Measurements from ENCODE around the gene FAM83D.
"Not testable (repeated sequence)": the region's sequence is repeated elsewhere in the genome, so short reads cannot be mapped to it uniquely, and the experiment has no call there.

FAM83D gene

DNA sequence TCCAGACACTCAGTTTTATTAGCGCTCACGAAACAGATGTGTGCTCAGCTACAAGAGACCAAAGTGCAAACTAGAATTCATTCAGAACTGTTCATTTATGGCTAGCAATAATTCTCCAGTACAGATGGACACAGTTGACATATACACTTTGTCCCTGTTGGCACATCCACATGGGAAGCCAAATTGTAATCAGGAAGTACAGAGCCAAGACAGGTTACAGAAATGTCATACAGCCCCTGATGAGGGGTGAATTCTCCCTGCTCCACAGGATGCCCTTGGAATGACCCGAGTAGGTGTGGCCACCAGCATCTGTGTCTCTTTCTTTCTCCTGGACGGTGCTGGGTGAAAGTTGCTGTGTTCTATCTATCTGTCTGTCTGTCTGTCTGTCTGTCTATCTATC lies 43.5 kb downstream of the FAM83D start:
- DNase-seq = no peak

DNA sequence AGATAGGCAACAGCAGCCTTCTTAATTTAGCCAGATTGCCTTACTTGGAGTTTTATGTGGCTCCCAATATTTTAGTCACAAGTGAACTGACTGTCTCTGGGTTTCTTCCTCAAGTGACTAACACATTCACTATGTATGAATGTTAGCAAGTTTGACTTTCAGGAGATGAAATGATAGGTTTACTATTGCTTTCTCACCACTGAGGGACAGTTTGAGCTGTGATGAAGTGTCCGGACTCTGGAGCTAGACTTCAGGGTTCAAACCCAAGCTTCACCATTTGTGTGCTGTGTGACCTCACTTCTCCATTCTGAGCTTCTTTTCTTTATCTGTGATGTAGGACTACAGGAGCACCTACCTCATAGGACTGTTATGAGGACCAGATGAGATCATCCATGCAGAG lies 44.1 kb downstream of the FAM83D start:
- no peak for DNase-seq

- no peak for DNase-seq
Observed at GRCh38 chr20:38973107-38973506, 46.9 kb downstream of the FAM83D start.

DNA sequence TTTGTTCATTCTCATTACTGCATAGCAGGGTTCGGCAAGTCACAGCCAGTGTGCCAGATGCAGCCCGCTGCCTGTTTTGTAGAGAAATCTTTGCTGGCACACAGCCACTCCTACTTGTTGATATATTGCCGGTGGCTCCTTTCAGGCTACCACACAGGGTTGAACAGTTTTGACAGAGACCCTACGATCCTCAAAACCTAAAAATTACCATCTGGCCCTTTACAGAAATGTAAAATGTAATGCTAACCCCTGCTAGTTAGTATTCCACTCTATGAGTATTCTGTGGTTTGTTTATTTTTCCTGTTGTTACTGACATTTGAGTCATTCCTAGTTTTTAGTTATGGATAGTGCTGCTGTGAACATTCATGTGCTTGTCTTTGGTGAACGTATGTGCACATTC lies 47.4 kb downstream of the FAM83D start:
- no peak for DNase-seq

- DNase-seq = no peak
Observed at GRCh38 chr20:38975539-38976120, 49.4 kb downstream of the FAM83D start.

DNA sequence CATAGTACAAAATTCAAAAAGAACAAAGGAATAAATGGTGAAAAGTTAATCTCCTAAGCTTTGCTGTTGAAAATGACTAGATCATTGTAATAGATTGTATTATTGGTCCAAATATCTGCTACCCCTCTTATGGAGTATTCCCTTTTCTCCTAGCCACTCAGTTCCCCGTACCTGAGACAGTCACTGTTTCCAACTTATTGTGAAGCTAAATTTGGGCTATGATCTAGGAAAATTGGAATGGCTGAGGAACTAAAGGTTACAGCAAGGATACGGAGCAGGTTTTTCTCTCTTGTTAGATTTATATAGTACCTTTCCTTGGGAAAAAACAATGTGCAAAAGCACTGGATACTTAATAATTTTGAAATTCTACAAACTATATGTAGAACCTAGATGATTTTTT lies 53.2 kb downstream of the FAM83D start:
- DNase-seq = no peak

- no peak for DNase-seq
Observed at GRCh38 chr20:38979842-38980241, 53.6 kb downstream of the FAM83D start.

- no peak for DNase-seq
Observed at GRCh38 chr20:38982291-38982690, 56.1 kb downstream of the FAM83D start.

- no peak for DNase-seq
Observed at GRCh38 chr20:38985060-38985459, 58.8 kb downstream of the FAM83D start.

- DNase-seq = no peak
Observed at GRCh38 chr20:38985603-38986170, 59.5 kb downstream of the FAM83D start.

DNA sequence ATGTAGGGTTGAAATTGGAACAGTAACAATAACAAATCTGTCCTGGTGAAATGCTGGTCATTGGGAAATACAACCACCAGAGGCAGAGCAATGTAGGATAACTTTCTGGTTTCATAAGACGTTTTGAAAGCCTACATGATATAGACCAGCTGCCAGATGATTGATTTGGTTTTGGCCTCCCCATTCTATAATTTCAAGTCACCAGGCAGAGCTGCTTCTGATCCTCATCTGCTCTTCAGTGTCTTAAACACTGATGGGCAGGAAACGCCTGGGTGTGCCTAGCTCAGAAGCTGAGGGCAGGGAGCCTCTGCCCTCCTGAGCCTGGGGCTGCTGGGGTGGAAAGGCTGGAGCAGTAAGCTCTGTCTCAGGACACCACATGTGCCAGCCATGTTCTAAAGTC lies 60.4 kb downstream of the FAM83D start:
- no peak for DNase-seq

DNA sequence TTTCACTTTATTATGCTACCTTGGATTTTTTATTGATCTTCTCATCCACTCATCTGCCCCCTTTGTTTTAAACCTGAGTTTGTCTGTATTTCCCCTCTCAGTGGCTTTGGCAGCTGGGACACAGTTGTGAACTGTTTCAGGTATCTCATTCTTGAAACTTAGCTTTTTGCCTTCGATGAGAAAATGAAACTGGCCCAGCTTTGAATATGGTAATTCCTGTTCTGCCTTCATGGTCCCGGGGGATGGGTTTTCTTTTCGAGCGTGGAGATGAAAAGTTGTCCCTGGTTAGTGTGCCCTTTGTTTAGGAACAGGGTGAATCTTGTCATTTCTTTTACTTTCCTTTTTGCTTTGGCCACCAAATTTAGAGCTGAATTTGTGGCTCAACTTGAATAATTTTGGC lies 61.6 kb downstream of the FAM83D start:
- no peak for DNase-seq

- DNase-seq = no peak
Observed at GRCh38 chr20:38990728-38991127, 64.5 kb downstream of the FAM83D start.

DNA sequence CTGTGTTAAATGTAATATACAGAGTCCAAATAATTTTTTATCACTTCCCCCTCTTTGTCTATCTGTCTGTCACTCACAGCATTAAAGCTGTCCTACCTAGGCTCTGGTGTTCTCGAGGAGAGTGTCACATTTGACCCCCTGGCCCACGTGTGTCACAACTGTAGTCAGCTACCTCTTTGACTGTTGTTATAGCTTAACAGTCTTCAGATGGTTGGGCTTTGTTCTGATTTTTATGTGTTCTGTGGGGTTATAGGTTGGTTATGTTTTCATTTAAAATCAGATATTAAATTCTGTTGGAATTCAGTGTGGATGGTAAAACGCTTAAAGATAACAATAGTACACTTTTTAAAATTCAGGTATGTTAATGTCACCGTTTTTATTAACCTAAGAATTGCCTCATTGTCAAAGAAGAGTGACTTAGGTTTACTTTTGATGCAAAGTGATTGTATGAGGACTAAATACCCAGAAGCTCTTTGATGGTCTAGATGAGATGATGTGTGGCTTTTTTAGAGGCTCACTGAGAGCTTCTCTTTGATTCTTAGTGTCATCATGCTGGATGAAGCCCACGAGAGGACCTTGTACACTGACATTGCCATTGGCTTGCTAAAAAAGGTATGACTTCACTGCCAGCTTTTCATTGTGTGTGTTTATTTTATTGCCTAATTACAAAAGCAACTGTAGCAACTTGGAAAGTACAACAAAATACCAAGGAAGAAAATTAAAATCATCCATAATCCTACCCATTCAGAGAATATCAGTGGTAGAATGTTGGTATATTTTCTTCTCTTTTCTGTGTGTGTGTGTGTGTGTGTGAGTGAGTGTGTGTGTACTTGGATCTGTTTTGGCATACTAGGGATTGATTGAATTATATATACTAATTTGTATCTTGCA lies 65.8 kb downstream of the FAM83D start:
- DNase-seq = no peak

GRCh38 chr20:38995536-38996044 lies 69.4 kb downstream of the FAM83D start:
- DNase-seq = no peak

- DNase-seq = not testable (repeated sequence)
Observed at GRCh38 chr20:38996866-38997265, 70.6 kb downstream of the FAM83D start.

GRCh38 chr20:38997622-38998021 lies 71.4 kb downstream of the FAM83D start:
- DNase-seq = peak; percentile 52

DNA sequence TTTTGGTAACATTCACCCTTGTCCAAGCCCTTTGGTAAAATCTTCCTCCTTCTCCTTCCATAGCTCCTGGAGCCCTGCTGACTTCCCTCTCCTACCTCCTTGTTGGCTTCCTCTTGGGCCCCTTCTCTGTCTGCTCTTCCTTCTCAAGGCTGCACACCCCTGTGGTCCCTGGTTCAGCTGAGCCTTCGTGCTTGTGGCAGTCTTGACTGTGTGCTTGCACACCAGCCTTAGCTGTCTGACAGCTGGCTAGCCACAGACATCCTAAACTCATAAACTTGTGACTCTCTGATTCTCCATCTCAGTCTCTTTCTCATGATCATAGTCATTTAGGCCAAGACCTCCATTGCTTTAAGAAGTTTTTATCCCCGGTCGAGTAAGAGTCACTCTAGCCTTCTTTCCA lies 73.0 kb downstream of the FAM83D start:
- no peak for DNase-seq

GRCh38 chr20:38999965-39000910 lies 74.0 kb downstream of the FAM83D start:
- DNase-seq = no peak

Data from stimulated activated CD4-positive, alpha-beta T cell treated with anti-CD3 and anti-CD28 coated beads, Interleukin-12 subunit alpha, Interleukin-12 subunit beta, amount 100 ng/mL, for 4 hours (primary cell).